Measurements from ENCODE around the gene ASF1B. TPM values are rescaled to one million over a fixed set of nuclear protein-coding genes. Genes with fewer than 3 reads are reported as not detected.

Gene ASF1B
- total RNA-seq, 1 experiment from 2014 or later, result 67.4 TPM

DNA sequence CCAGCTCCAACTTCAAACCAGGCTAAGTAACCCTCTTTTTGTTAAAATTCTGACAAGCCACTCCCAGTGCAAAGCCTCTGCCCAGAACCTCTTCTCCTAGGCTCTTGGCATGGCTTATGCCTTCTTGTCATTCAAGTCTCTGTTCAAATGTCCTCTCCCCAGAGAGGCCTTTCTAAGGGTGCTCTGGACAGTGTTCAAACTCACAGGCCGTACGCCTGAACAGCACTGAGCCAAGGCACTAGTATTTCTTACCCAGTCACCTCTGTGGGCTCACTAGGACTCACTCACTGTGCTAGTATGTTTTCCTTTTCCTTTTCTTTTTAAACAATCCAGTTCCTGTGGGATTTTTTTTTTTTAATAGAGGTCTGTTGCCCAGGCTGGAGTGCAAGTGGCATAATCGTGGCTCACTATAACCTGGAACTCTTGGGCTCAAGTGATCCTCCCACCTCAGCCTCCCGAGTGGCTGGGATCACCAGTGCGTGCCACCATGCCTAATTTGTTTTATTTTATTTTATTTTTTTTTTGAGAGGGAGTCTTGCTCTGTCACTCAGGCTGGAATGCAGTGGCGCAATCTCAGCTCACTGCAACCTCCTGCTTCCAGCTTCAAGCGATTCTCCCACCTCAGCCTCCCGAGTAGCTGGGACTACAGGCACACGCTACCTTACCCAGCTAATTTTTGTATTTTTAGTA lies 2.3 kb upstream of the ASF1B start:
- Histone ChIP-seq H3K4me1 (replicated peaks; ENCODE audit: insufficient read depth) (peaks cover 29% of the 10 kb centered on the region), H3F3A (ENCODE audit: insufficient read depth, low read depth) (peaks cover 43% of the 10 kb centered on the region), H3K9me2 (ENCODE audit: insufficient read depth) (no peaks in the 10 kb centered on the region), H3K79me2 (ENCODE audit: low read depth) (peaks cover 32% of the 10 kb centered on the region), H3K36me3 (ENCODE audit: low read depth) (no peaks in the 10 kb centered on the region), H4K20me1 (ENCODE audit: insufficient read depth) (no peaks in the 10 kb centered on the region), H3K27me3 (ENCODE audit: insufficient read depth, low read depth) (no peaks in the 10 kb centered on the region), H3K4me2 (peak overlapping the region; percentile 76; the same call in 1 of the 2 replicates), H3K9me3 (ENCODE audit: insufficient read depth, low read depth) (no peaks in the 10 kb centered on the region), H3K4me3 (no peak overlapping the region), H3K27ac (peak overlapping the region; percentile 80), H2AFZ (no peak overlapping the region)
- POLR2A ChIA-PET (ENCODE audit: unreplicated experiment), result no interaction called here
- TF ChIP-seq, protein P1, sequence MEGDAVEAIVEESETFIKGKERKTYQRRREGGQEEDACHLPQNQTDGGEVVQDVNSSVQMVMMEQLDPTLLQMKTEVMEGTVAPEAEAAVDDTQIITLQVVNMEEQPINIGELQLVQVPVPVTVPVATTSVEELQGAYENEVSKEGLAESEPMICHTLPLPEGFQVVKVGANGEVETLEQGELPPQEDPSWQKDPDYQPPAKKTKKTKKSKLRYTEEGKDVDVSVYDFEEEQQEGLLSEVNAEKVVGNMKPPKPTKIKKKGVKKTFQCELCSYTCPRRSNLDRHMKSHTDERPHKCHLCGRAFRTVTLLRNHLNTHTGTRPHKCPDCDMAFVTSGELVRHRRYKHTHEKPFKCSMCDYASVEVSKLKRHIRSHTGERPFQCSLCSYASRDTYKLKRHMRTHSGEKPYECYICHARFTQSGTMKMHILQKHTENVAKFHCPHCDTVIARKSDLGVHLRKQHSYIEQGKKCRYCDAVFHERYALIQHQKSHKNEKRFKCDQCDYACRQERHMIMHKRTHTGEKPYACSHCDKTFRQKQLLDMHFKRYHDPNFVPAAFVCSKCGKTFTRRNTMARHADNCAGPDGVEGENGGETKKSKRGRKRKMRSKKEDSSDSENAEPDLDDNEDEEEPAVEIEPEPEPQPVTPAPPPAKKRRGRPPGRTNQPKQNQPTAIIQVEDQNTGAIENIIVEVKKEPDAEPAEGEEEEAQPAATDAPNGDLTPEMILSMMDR (conservative IDR thresholded peaks at IDR 0.05), result no peak
- TF ChIP-seq EZH2 (IDR thresholded peaks at IDR 0.05; ENCODE audit: low read depth), result no peak
- CTCF ChIA-PET, result interaction anchor here (0.6 kb wide), 1 partner anchor 472 kb away, joined by 6 read pairs; no protein-coding TSS in a partner anchor
- no peak for DNase-seq
- intact Hi-C loops (cut with micrococcal nuclease; ENCODE audit: unreplicated experiment), result loop anchor here (5.0 to 10.0 kb wide), 5 partner anchors 269 to 1014 kb away; partner anchors contain the start of genes DNAJB1 and PTGER1
- no TSS peak for BruUV-seq (replicated peaks)

- intact Hi-C loops (cut with micrococcal nuclease; ENCODE audit: unreplicated experiment), result loop anchor here (1.0 to 10.0 kb wide), 9 partner anchors 55 to 1016 kb away; partner anchors contain the start of genes DNAJB1, NDUFB7 and PTGER1
- TF ChIP-seq, protein P1 (conservative IDR thresholded peaks at IDR 0.05), result no peak
- TF ChIP-seq EZH2 (IDR thresholded peaks at IDR 0.05; ENCODE audit: low read depth), result no peak
- Histone ChIP-seq H3K27me3 (ENCODE audit: insufficient read depth, low read depth) (no peaks in the 10 kb centered on the region), H3K4me3 (peak overlapping the region; percentile 65), H3K4me1 (replicated peaks; ENCODE audit: insufficient read depth) (peaks cover 29% of the 10 kb centered on the region), H3K36me3 (ENCODE audit: low read depth) (no peaks in the 10 kb centered on the region), H3K79me2 (ENCODE audit: low read depth) (peaks cover 38% of the 10 kb centered on the region), H3K9me3 (ENCODE audit: insufficient read depth, low read depth) (no peaks in the 10 kb centered on the region), H3F3A (ENCODE audit: insufficient read depth, low read depth) (peaks cover 44% of the 10 kb centered on the region), H3K4me2 (peak overlapping the region; percentile 88), H2AFZ (peak overlapping the region; percentile 84), H4K20me1 (ENCODE audit: insufficient read depth) (no peaks in the 10 kb centered on the region), H3K9me2 (ENCODE audit: insufficient read depth) (no peaks in the 10 kb centered on the region), H3K27ac (no peak overlapping the region)
- POLR2A ChIA-PET (ENCODE audit: unreplicated experiment), result interaction anchor here (0.5 to 0.7 kb wide), 7 partner anchors 263 to 1317 kb away, joined by 3 to 7 read pairs (median 4); no protein-coding TSS in a partner anchor
- CTCF ChIA-PET, result interaction anchor here (0.5 to 1.2 kb wide), 13 partner anchors 13 to 1096 kb away, joined by 3 to 9 read pairs (median 5); partner anchors contain the start of genes ADGRE5, EPHX3 and ZNF333
- no TSS peak for BruUV-seq (replicated peaks)
- DNase-seq, result peak in 1 of 2 experiments; percentile 44
Observed at GRCh38 chr19:14135985-14136508, 342 bp downstream of the ASF1B start.

- Histone ChIP-seq H3K79me2 (ENCODE audit: low read depth) (peaks cover 38% of the 10 kb centered on the region), H3F3A (ENCODE audit: insufficient read depth, low read depth) (peaks cover 40% of the 10 kb centered on the region), H3K4me1 (replicated peaks; ENCODE audit: insufficient read depth) (peaks cover 29% of the 10 kb centered on the region), H3K9me3 (ENCODE audit: insufficient read depth, low read depth) (no peaks in the 10 kb centered on the region), H3K27me3 (ENCODE audit: insufficient read depth, low read depth) (no peaks in the 10 kb centered on the region), H3K4me3 (peak overlapping the region; percentile 65; the same call in 1 of the 2 replicates), H4K20me1 (ENCODE audit: insufficient read depth) (no peaks in the 10 kb centered on the region), H2AFZ (peak overlapping the region; percentile 84), H3K27ac (no peak overlapping the region), H3K36me3 (ENCODE audit: low read depth) (no peaks in the 10 kb centered on the region), H3K4me2 (peak overlapping the region; percentile 88), H3K9me2 (ENCODE audit: insufficient read depth) (no peaks in the 10 kb centered on the region)
- ChIA-PET POLR2A (ENCODE audit: unreplicated experiment) (interaction anchor here (0.6 to 0.7 kb wide), 2 partner anchors 339 to 357 kb away, joined by 7 to 9 read pairs; no protein-coding TSS in a partner anchor), CTCF (interaction anchor here (0.6 kb wide), 2 partner anchors 113 to 255 kb away, joined by 3 to 6 read pairs; no protein-coding TSS in a partner anchor)
- intact Hi-C loops (cut with micrococcal nuclease; ENCODE audit: unreplicated experiment), result loop anchor here (5.0 to 10.0 kb wide), 5 partner anchors 272 to 1017 kb away; partner anchors contain the start of genes DNAJB1 and PTGER1
- BruUV-seq (replicated peaks), result TSS peak; percentile 40
- TF ChIP-seq EZH2 (IDR thresholded peaks at IDR 0.05; ENCODE audit: low read depth), result no peak
- TF ChIP-seq, protein P1 (conservative IDR thresholded peaks at IDR 0.05), result no peak
- no peak for DNase-seq
Observed at GRCh38 chr19:14135355-14135754, 1.0 kb downstream of the ASF1B start.
